Measurements from ENCODE around the gene MS4A12. TPM values are rescaled to one million over a fixed set of nuclear protein-coding genes. Genes with fewer than 3 reads are reported as not detected.

MS4A12 gene
- total RNA-seq, 1 donor from 2014 or later = not detected

Other genes with a start within 250 kb of the MS4A12 start
- gene MS4A4E, start 249.6 kb upstream of the MS4A12 start, total RNA-seq = not detected in 2 replicates
- gene MS4A4A, start 212.1 kb upstream of the MS4A12 start, total RNA-seq = 0.27 TPM in 1 of 2 replicates, not detected in the other
- not detected in 2 replicates for gene MS4A6E, start 165.5 kb upstream of the MS4A12 start, total RNA-seq
- not detected in 2 replicates for gene MS4A7, start 114.2 kb upstream of the MS4A12 start, total RNA-seq
- not detected in 2 replicates for gene MS4A14, start 96.3 kb upstream of the MS4A12 start, total RNA-seq
- not detected in 2 replicates for gene MS4A5, start 63.2 kb upstream of the MS4A12 start, total RNA-seq
- gene MS4A1, start 36.9 kb upstream of the MS4A12 start, total RNA-seq = not detected in 2 replicates
- not detected in 2 replicates for gene MS4A13, start 22.6 kb downstream of the MS4A12 start, total RNA-seq
- gene MS4A8, start 206.8 kb downstream of the MS4A12 start, total RNA-seq = not detected in 2 replicates
- not detected in 2 replicates for gene MS4A18, start 231.9 kb downstream of the MS4A12 start, total RNA-seq

Data from kidney epithelial cell (primary cell).